ENCODE data around the gene PRRT3. TPM values are rescaled to one million over a fixed set of nuclear protein-coding genes. Genes with fewer than 3 reads are reported as not detected.

PRRT3 gene
- total and polyA plus RNA-seq, 2 of the 13 experiments (the other 11 are each of a cell fraction or from before 2014, with no cell fraction given) = 0.22 to 0.44 TPM

- TF ChIP-seq ZBTB42 (CRISPR knock-in tag; IDR thresholded peaks at IDR 0.05) (no peak), FOXO4 (CRISPR knock-in tag; conservative IDR thresholded peaks at IDR 0.05) (no peak), AKAP8 (CRISPR knock-in tag; IDR thresholded peaks at IDR 0.05) (no peak), RXRB (CRISPR knock-in tag; IDR thresholded peaks at IDR 0.05; ENCODE audit: borderline replicate concordance) (no peak), MED1 (CRISPR knock-in tag; IDR thresholded peaks at IDR 0.05) (no peak), ATF7 (IDR thresholded peaks at IDR 0.05) (no peak), ATF7 (CRISPR knock-in tag; IDR thresholded peaks at IDR 0.05) (no peak), MAZ (IDR thresholded peaks at IDR 0.05; ENCODE audit: borderline replicate concordance, low read depth, low read length) (no peak), MAZ (CRISPR knock-in tag; IDR thresholded peaks at IDR 0.05; ENCODE audit: low read depth) (no peak), KDM5A (IDR thresholded peaks at IDR 0.05; ENCODE audit: borderline replicate concordance, low read length) (no peak), ONECUT2 (CRISPR knock-in tag; IDR thresholded peaks at IDR 0.05) (no peak)
Observed at GRCh38 chr3:9951126-9951525, 1.1 kb downstream of the PRRT3 start (continued).

- ChIA-PET POLR2A (interaction anchor here (1.1 to 1.6 kb wide), 2 partner anchors 17 to 56 kb away, joined by 3 to 11 read pairs; partner anchors contain the start of gene CRELD1), CTCF (ENCODE audit: low intra/inter-chr PET ratio, low total read pairs) (no interaction called here)
- 90% methylated on average over 4 of the region's 9 CpGs for WGBS (ENCODE audit: low lambda C conversion rate)
- no peak for TF ChIP-seq ZXDC (CRISPR knock-in tag; IDR thresholded peaks at IDR 0.05)
- TF ChIP-seq ZUFSP (CRISPR knock-in tag; IDR thresholded peaks at IDR 0.05; ENCODE audit: borderline replicate concordance) = no peak
- no peak for TF ChIP-seq RNF2 (conservative IDR thresholded peaks at IDR 0.05; ENCODE audit: low read depth)
- TF ChIP-seq MTF2 (CRISPR knock-in tag; IDR thresholded peaks at IDR 0.05; ENCODE audit: borderline replicate concordance) = no peak
- no peak for TF ChIP-seq ARID3A (IDR thresholded peaks at IDR 0.05; ENCODE audit: low read depth, low read length)
- TF ChIP-seq ZNF670 (CRISPR knock-in tag; IDR thresholded peaks at IDR 0.05; ENCODE audit: borderline replicate concordance) = no peak
- TF ChIP-seq BRD4 (CRISPR knock-in tag; IDR thresholded peaks at IDR 0.05) = no peak
Observed at GRCh38 chr3:9949626-9950025, 2.6 kb downstream of the PRRT3 start.

More at GRCh38 chr3:9949626-9950025, 2.6 kb downstream of the PRRT3 start:
- Histone ChIP-seq H3K9me3 (ENCODE audit: low read length) (no peaks in the 10 kb centered on the region), H3K27me3 (ENCODE audit: control insufficient read depth in 1 of 2, insufficient read depth in 2 of 2, low read length in 2 of 2) (no peaks in the 10 kb centered on the region), H3K27ac (ENCODE audit: extremely low read length, insufficient read depth, low read length) (no peak overlapping the region), H4K20me1 (ENCODE audit: insufficient read depth, low read length) (no peaks in the 10 kb centered on the region), H3K79me2 (ENCODE audit: insufficient read depth, low read length) (peaks cover 3% of the 10 kb centered on the region), H3K4me2 (ENCODE audit: low read depth, low read length) (no peak overlapping the region), H3K9ac (ENCODE audit: insufficient read depth, low read depth, low read length) (no peak overlapping the region), H3K4me3 (replicated peaks in 1 of 3; ENCODE audit: insufficient read depth in 1 of 3, low read depth in 2 of 3, low read length in 3 of 3) (no peak overlapping the region), H3K4me1 (ENCODE audit: insufficient read depth, low read length) (peaks cover 42% of the 10 kb centered on the region), H2AFZ (ENCODE audit: low read length) (no peak overlapping the region), H3K36me3 (replicated peaks in 1 of 2; ENCODE audit: control insufficient read depth in 1 of 2, insufficient read depth in 2 of 2, low read length in 2 of 2) (no peaks in the 10 kb centered on the region; a peak in 2 of 5 replicates)
- no TSS peak for BruUV-seq (replicated peaks)
- FAIRE-seq (no peak), DNase-seq (ENCODE audit: low spot score) (no peak), ATAC-seq (no peak)
- intact Hi-C loops (cut with micrococcal nuclease; ENCODE audit: unreplicated experiment) = loop anchor here (5.0 to 10.0 kb wide), 2 partner anchors 47 to 55 kb away; partner anchors contain the start of gene IL17RE
- in situ Hi-C loops (cut with HindIII; ENCODE audit: extremely low pct_ligation_motif_present, low pct_unique_long_range_greater_than_20kb) = no loop called here

All from HepG2 (cell line).